ENCODE measurements around the gene MED25. TPM values are rescaled to one million over a fixed set of nuclear protein-coding genes. Genes with fewer than 3 reads are reported as not detected.

MED25 gene
- total RNA-seq, 2 donors from 2014 or later, result 94.8 to 108 TPM

- Mint-ChIP-seq H3K4me1 (peaks cover 10% of the 10 kb centered on the region), H3K27me3 (no peaks in the 10 kb centered on the region), H3K27ac (no peak overlapping the region), H3K36me3 (ENCODE audit: low read depth) (no peaks in the 10 kb centered on the region), H3K4me3 (no peak overlapping the region)
- no peaks in the 10 kb centered on the region for H3K9me3 ChIP-seq (ENCODE audit: control insufficient read depth, low read length, poor library complexity, severe bottlenecking)
- DNase-seq (no peak), ATAC-seq (no peak)
Observed at GRCh38 chr19:49845414-49845813, 27.3 kb downstream of the MED25 start.

GRCh38 chr19:49846408-49846807 lies 28.3 kb downstream of the MED25 start:
- ATAC-seq (no peak), DNase-seq (no peak)
- no peak overlapping the region for H3K27ac Mint-ChIP-seq
- H3K9me3 ChIP-seq (ENCODE audit: control insufficient read depth, low read length, poor library complexity, severe bottlenecking), result no peaks in the 10 kb centered on the region
- no peak overlapping the region for H3K4me3 Mint-ChIP-seq
- peaks cover 7% of the 10 kb centered on the region for H3K4me1 Mint-ChIP-seq
- no peaks in the 10 kb centered on the region for H3K27me3 Mint-ChIP-seq
- no peaks in the 10 kb centered on the region for H3K36me3 Mint-ChIP-seq (ENCODE audit: low read depth)

GRCh38 chr19:49847731-49848696 lies 29.9 kb downstream of the MED25 start:
- Mint-ChIP-seq H3K27me3 (no peaks in the 10 kb centered on the region), H3K4me1 (peaks cover 16% of the 10 kb centered on the region), H3K4me3 (no peak overlapping the region), H3K27ac (no peak overlapping the region), H3K36me3 (ENCODE audit: low read depth) (no peaks in the 10 kb centered on the region)
- DNase-seq (no peak), ATAC-seq (no peak)
- no peaks in the 10 kb centered on the region for H3K9me3 ChIP-seq (ENCODE audit: control insufficient read depth, low read length, poor library complexity, severe bottlenecking)

- Mint-ChIP-seq H3K36me3 (ENCODE audit: low read depth) (no peaks in the 10 kb centered on the region), H3K4me3 (peak overlapping the region; percentile 28), H3K27me3 (no peaks in the 10 kb centered on the region), H3K4me1 (peaks cover 18% of the 10 kb centered on the region), H3K27ac (no peak overlapping the region)
- no peaks in the 10 kb centered on the region for H3K9me3 ChIP-seq (ENCODE audit: control insufficient read depth, low read length, poor library complexity, severe bottlenecking)
- no peak for DNase-seq
- ATAC-seq, result no peak
Observed at GRCh38 chr19:49848938-49849337, 30.8 kb downstream of the MED25 start.

- no peak for ATAC-seq
Observed at GRCh38 chr19:49849433-49850220, 31.5 kb downstream of the MED25 start.

GRCh38 chr19:49850221-49850486 lies 32.1 kb downstream of the MED25 start:
- ATAC-seq (no peak), DNase-seq (no peak)
- no peaks in the 10 kb centered on the region for H3K27me3 Mint-ChIP-seq
- H3K27ac Mint-ChIP-seq, result peak overlapping the region; percentile 87
- no peaks in the 10 kb centered on the region for H3K9me3 ChIP-seq (ENCODE audit: control insufficient read depth, low read length, poor library complexity, severe bottlenecking)
- H3K4me1 Mint-ChIP-seq, result peaks cover 18% of the 10 kb centered on the region
- H3K4me3 Mint-ChIP-seq, result peak overlapping the region; percentile 91
- no peaks in the 10 kb centered on the region for H3K36me3 Mint-ChIP-seq (ENCODE audit: low read depth)

More at GRCh38 chr19:49849433-49850220, 31.5 kb downstream of the MED25 start:
- Mint-ChIP-seq H3K4me1 (peaks cover 18% of the 10 kb centered on the region), H3K36me3 (ENCODE audit: low read depth) (no peaks in the 10 kb centered on the region), H3K4me3 (peak overlapping the region; percentile 91), H3K27me3 (no peaks in the 10 kb centered on the region), H3K27ac (peak overlapping the region; percentile 87)
- DNase-seq, result no peak
- H3K9me3 ChIP-seq (ENCODE audit: control insufficient read depth, low read length, poor library complexity, severe bottlenecking), result no peaks in the 10 kb centered on the region

- Mint-ChIP-seq H3K4me1 (peaks cover 20% of the 10 kb centered on the region), H3K27ac (peak within 1 kb of the TSS; percentile 87), H3K4me3 (peak within 1 kb of the TSS; percentile 91), H3K36me3 (ENCODE audit: low read depth) (no peaks in the 10 kb centered on the region), H3K27me3 (no peaks in the 10 kb centered on the region)
- ATAC-seq (peak; percentile 91), DNase-seq (peak; percentile 84 to 92 (median 85))
- no peaks in the 10 kb centered on the region for H3K9me3 ChIP-seq (ENCODE audit: control insufficient read depth, low read length, poor library complexity, severe bottlenecking)
Observed at GRCh38 chr19:49850487-49851342, 32.6 kb downstream of the MED25 start, which contains the start of gene PTOV1. Gene PTOV1 (plus strand): TSS chr19:49851159.

GRCh38 chr19:49851456-49852259 lies 33.6 kb downstream of the MED25 start:
- Mint-ChIP-seq H3K27me3 (no peaks in the 10 kb centered on the region), H3K4me1 (peaks cover 24% of the 10 kb centered on the region), H3K36me3 (ENCODE audit: low read depth) (no peaks in the 10 kb centered on the region), H3K4me3 (peak overlapping the region; percentile 88), H3K27ac (peak overlapping the region; percentile 69)
- H3K9me3 ChIP-seq (ENCODE audit: control insufficient read depth, low read length, poor library complexity, severe bottlenecking), result no peaks in the 10 kb centered on the region
- ATAC-seq (no peak), DNase-seq (peak in 2 of 3 donors; percentile 21 to 26)

GRCh38 chr19:49852631-49853126 lies 34.6 kb downstream of the MED25 start:
- Mint-ChIP-seq H3K27ac (peak overlapping the region; percentile 69), H3K4me1 (peaks cover 24% of the 10 kb centered on the region), H3K4me3 (peak overlapping the region; percentile 88), H3K36me3 (ENCODE audit: low read depth) (no peaks in the 10 kb centered on the region), H3K27me3 (no peaks in the 10 kb centered on the region)
- H3K9me3 ChIP-seq (ENCODE audit: control insufficient read depth, low read length, poor library complexity, severe bottlenecking), result no peaks in the 10 kb centered on the region
- ATAC-seq (no peak), DNase-seq (no peak)

GRCh38 chr19:49853852-49854377 lies 35.8 kb downstream of the MED25 start:
- Mint-ChIP-seq H3K27ac (peak overlapping the region; percentile 69), H3K27me3 (no peaks in the 10 kb centered on the region), H3K4me1 (peaks cover 22% of the 10 kb centered on the region), H3K4me3 (peak overlapping the region; percentile 47), H3K36me3 (ENCODE audit: low read depth) (no peaks in the 10 kb centered on the region)
- no peaks in the 10 kb centered on the region for H3K9me3 ChIP-seq (ENCODE audit: control insufficient read depth, low read length, poor library complexity, severe bottlenecking)
- ATAC-seq (no peak), DNase-seq (no peak)

GRCh38 chr19:49854378-49855263 lies 36.5 kb downstream of the MED25 start:
- no peak for ATAC-seq
- peak overlapping the region; percentile 69 for H3K27ac Mint-ChIP-seq
- H3K9me3 ChIP-seq (ENCODE audit: control insufficient read depth, low read length, poor library complexity, severe bottlenecking), result no peaks in the 10 kb centered on the region
- no peak for DNase-seq
- peaks cover 22% of the 10 kb centered on the region for H3K4me1 Mint-ChIP-seq
- H3K4me3 Mint-ChIP-seq, result no peak overlapping the region
- H3K36me3 Mint-ChIP-seq (ENCODE audit: low read depth), result no peaks in the 10 kb centered on the region
- no peaks in the 10 kb centered on the region for H3K27me3 Mint-ChIP-seq
